Measurements from ENCODE around the gene TNS3.

The TNS3 gene

DNA sequence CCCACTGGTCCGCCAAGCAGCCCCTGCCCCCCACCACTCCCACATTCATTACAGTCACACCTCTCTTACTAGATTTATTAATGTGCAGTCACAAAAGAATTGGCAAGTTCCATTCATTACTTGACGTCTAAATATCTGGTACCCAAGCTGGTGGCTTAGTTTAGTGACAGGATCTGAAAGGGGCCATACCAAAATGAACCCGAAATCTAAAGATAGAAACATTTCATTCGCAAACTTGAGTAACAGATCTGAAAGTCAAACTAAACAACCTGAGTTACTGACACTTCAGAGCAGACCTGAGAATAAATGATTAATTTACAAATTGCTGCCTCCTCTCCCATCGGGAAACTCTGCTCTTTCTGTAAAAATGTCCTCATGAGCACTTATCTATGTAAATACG is 53.4 kb downstream of the TNS3 start:
- in situ Hi-C loops (cut with HindIII; ENCODE audit: low sequenced_read_pairs): no loop called here

- in situ Hi-C loops (cut with HindIII; ENCODE audit: low sequenced_read_pairs): no loop called here
Observed at GRCh38 chr7:47526466-47526865, 55.4 kb downstream of the TNS3 start.

DNA sequence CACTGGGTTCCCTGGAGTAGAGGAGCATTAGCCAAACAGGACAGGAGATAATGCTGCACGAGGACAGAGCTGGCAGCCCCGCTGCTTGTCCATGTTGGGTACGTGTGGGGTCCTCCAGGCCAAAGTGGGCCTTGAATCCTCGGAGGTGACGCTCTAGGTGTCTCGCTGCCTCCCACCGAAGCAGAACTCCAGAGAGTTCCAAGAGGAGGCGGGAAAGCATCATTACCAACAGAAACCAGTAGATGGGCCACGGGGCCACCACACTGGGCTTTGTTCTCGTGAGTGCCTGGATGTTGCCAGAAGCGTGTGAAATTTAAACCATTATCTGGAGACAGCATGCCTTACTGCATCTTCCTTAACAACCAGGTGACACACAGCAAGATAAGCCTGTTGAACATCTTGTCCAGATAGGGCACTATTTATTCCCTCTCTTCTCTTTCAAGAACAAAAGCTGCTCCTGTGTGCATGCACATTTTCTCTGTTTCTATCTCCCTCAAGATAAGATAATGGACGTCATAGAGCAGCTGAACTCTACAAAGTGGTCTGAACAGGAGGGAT is 56.8 kb downstream of the TNS3 start:
- in situ Hi-C loops (cut with HindIII; ENCODE audit: low sequenced_read_pairs): no loop called here

GRCh38 chr7:47523401-47523800 is 58.5 kb downstream of the TNS3 start:
- in situ Hi-C loops (cut with HindIII; ENCODE audit: low sequenced_read_pairs): no loop called here

DNA sequence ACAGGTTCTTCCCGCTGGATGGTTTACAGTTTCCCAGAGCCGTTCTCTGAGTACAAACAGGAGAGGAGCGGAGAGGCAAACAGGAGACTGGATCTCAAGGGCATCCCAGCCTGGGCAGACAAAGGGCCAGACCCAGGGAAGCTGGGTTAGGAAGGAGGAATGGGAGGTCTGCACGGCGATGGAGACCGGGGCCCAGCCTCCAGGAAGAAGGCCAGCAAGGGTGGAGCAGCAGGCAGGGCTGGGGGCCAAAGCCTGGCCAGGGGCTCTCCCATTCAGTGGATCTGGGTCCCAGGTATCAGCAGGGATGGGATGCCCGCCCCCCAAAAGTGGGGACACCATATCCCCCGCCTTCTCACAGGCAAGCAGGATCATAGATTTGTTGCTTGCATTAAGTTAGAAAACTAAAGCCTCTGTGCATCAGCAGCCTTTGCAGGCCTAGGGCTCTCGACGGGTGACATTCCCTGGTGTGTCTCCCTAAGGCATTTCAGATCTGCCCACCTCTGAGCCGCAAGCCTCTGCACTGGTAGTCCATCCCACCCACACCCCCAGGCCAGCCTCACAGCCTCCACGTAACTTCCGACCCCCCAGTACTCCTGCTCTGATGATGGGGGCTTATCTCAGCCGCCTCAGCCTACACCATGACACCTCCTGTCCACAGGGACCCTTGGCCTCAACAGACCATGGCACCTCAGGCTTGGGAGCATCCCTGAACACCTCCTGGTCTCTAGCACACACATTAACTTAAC is 59.9 kb downstream of the TNS3 start:
- in situ Hi-C loops (cut with HindIII; ENCODE audit: low sequenced_read_pairs): no loop called here

DNA sequence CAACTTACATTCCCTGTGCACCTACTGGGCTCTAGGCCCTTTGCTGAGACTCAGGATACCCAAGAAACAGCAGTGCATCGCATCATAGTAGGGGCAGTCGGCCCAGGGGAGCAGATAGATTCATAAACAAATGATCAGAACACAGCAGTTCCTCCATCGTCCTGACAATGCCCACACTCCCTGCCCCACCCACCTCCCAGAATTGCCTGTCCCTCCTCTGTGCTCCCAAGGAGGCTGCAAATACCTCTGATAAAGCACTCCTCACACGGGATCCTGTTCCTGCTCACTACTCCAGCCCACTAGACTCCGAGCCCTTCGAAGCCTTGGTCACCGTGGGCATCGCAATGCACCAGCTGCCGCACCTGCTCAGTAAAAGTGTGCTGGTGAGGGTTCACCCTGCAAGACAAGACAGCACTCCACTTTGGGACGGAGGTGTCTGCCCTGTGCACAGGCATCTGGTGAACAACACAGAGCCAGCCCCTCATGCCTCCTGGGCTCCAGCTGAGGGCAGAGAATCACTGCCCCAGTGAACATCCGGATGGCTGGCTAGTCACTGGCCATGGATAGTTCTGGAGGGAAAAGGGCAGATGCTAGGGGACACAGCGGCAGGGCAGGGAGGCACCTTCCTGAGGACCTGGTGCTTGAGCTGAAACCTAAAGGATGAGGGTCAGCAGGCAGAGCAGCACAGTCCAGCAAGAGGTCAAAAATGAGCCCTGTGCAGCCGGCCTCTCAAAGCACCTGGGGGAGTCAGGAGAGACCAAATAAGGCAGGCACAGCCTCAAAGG is 60.7 kb downstream of the TNS3 start:
- in situ Hi-C loops (cut with HindIII; ENCODE audit: low sequenced_read_pairs): no loop called here

GRCh38 chr7:47520406-47520805 is 61.5 kb downstream of the TNS3 start:
- in situ Hi-C loops (cut with HindIII; ENCODE audit: low sequenced_read_pairs): no loop called here

GRCh38 chr7:47518827-47519226 is 63.1 kb downstream of the TNS3 start:
- in situ Hi-C loops (cut with HindIII; ENCODE audit: low sequenced_read_pairs): no loop called here

DNA sequence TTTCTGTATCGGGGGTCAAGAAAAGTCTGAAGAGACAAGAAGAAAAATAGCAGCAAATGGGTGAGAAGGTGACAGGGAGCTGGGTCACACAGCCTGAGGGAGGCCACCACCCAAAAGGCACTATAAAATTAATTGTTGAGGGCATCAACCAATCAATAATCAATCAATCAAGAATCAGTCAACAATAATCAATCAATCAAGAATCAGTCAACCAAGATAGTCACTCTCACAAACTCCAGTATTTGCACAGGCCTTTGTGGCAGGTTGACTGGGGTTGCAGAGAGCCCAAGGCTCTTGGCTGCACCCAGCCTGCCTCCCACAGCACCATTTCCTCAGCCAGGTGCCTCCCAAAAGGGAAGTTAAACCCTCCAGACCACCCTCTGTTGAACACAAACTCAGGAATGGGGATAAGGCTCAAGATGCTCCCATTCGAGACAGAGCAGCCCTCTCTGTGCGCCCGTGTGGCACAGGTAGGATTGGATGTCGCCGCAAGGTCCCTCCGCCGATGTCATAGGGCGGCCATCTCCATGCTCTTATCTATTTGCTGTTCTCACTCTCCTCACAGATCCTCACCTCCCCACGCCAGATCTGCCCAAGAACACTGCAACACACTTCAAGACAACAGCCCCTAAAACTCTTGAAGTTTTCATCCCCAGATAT is 64.0 kb downstream of the TNS3 start:
- in situ Hi-C loops (cut with HindIII; ENCODE audit: low sequenced_read_pairs): no loop called here

DNA sequence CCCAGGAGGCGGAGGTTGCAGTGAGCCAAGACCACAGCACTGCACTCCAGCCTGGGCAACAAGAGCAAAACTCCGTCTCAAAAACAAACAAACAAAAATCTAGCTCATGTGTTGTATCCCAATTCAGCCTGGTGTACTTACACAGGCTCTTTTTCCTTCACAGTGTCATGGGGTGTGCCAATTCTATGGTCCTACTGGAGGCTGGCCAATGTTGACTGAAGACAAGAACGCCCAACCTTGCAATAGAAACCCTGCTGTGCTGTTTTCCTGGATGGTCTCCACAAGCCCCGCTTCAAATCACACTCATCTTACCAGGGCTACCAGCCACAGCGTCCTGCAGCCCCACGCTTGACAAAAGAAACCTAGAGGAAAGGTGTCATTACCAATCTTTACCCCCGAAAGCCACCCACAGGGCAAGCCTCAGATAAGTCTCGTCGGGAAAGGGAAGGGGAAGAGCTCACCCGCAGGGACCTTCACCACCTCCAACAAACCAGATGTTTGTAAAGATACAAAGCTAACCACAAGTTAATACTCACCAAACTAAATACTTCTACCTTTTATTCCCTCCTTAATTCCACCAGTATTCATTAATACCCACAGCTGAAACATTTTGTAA is 64.8 kb downstream of the TNS3 start:
- in situ Hi-C loops (cut with HindIII; ENCODE audit: low sequenced_read_pairs): no loop called here

DNA sequence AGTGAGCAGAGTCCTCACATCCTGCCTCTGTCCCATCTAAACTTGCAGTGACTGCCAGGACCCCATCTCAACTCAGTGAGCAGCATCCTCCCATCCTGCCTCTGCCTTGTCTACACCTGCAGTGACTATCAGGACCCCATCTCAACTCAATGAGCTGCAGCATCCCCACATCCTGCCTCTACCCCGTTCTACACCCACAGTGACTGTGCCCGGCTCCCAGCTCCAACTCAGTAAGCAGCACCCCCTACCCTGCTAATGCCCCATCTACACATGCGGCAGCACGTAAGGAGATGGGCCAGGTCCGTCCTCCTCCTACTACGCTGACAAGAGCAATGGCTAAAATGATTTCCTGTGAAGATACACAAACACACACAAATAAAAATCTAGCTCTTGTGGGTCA is 65.5 kb downstream of the TNS3 start:
- in situ Hi-C loops (cut with HindIII; ENCODE audit: low sequenced_read_pairs): no loop called here

DNA sequence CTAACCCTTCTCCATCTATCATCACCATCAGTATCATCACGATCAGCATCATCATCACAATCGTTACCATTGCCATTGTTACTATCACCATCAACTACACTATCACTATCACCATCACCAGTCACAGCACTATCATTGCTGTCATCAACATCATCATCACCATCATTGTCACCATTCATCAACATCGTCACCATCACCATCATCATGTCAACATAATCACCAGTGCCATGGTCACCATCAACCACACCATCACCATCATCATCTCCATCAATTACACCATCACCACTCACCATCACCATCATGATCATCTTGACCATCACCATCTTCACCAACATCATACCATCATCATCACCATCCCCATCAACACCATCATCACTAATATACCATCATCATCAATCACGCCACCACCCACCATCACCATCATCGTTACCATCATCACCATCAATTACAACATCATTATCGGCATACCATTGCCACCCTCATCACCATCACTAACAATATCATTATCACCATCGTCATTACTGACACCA is 66.5 kb downstream of the TNS3 start:
- in situ Hi-C loops (cut with HindIII; ENCODE audit: low sequenced_read_pairs): no loop called here

- in situ Hi-C loops (cut with HindIII; ENCODE audit: low sequenced_read_pairs): no loop called here
Observed at GRCh38 chr7:47514818-47515217, 67.1 kb downstream of the TNS3 start.

GRCh38 chr7:47514367-47514766 is 67.5 kb downstream of the TNS3 start:
- in situ Hi-C loops (cut with HindIII; ENCODE audit: low sequenced_read_pairs): no loop called here

DNA sequence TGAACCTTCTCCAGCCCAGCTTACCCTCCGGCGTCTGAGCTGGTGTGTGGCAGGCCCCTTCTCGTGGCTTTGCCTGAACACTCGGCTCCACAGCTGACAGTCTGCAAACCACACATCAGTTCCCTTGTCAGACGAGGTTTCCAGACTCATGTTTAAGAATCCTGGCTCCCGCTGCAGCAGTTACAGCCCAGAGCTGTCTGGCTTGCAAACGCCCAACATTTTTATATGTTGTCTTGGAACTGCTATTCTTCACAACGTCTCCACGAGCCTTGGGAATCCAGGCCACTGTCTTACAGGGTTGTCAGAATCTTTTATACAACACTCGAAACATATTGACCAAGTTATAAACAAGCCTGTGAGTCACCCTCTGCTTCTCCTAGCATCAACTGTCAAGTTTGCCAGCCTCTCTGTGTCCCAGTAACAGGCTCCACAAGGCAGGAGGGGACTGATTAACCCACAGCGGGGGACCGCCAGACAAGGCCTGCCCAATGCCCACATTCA is 68.1 kb downstream of the TNS3 start:
- in situ Hi-C loops (cut with HindIII; ENCODE audit: low sequenced_read_pairs): no loop called here

- in situ Hi-C loops (cut with HindIII; ENCODE audit: low sequenced_read_pairs): no loop called here
Observed at GRCh38 chr7:47512481-47513176, 69.3 kb downstream of the TNS3 start.

DNA sequence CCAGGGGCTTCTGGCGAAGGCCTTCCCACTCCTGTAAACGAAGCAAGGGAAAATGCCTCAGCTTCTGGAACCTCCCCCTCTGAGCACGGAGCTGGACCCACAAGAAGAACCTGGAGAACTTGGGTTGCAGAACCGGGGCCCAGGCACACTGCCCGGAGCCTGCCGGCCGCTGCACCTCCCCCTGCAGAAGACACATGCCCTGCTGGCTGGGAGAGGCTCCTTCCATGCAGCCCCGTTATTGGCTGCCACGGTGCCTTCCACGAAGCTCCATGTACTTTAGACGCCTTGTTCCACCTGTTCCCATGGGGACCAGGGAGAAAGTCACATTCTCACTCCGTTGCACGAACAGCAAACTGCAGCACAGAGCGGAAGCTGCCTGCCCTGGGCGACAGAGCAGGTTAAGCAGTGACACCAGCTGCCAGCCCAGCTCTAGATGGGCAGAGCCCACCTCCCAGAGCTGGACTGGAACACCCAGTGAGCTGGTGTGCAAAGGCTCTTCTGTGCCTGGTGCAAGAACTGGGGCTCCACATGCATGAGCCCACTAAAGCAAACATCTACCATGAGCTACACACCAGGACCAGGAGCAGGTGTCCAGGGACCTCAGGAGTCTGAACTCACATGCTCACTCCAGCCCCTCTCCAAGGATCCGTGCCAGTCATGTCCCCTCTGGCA is 70.1 kb downstream of the TNS3 start:
- in situ Hi-C loops (cut with HindIII; ENCODE audit: low sequenced_read_pairs): no loop called here

DNA sequence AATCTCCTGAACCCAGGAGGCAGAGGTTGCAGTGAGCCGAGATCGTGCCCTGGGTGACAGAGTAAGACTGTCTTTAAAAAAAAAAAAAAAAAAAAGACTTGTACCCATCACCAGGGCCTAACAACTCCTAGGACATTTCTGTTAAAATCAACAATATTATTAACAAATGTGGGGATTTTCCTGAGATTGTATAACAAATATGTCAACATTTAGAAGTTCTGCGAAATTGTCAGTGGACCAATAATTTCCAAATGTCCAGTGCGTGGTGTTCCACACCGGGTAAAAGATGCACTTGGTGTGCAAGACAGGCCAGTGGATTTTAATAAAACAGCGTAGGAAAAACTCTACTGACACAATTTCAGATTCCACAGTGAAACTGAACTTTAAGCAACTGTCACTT is 71.1 kb downstream of the TNS3 start:
- in situ Hi-C loops (cut with HindIII; ENCODE audit: low sequenced_read_pairs): no loop called here

- in situ Hi-C loops (cut with HindIII; ENCODE audit: low sequenced_read_pairs): no loop called here
Observed at GRCh38 chr7:47510192-47510591, 71.7 kb downstream of the TNS3 start.

DNA sequence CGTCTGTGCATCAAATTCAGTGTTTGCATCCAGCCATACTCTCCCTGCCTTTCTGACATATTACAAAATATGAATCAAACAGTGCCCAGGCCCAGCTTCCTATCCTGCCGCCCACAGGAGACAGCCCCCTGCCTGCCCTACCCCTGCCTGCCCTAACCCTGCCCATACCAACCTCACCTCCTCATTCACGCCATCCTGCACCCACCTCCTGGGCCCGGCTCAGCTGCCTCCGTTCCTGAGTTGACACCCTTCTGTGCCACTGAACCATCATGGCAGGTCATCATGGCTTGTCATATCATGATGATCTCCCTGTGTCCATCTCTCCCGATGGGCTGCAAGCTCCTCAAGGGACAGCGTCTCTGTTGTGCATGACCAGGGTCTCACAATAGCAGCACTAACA is 72.3 kb downstream of the TNS3 start:
- in situ Hi-C loops (cut with HindIII; ENCODE audit: low sequenced_read_pairs): no loop called here
